NCI-H510A (cell line): ENCODE data around the gene SLC39A10.
"Not testable (repeated sequence)": the region's sequence is repeated elsewhere in the genome, so short reads cannot be mapped to it uniquely, and the experiment has no call there.

ENCODE experiments used
- DNase-seq: peaks from one replicate; lab custom pipeline; 2025; lab: John Stamatoyannopoulos, UW

The SLC39A10 gene

DNA sequence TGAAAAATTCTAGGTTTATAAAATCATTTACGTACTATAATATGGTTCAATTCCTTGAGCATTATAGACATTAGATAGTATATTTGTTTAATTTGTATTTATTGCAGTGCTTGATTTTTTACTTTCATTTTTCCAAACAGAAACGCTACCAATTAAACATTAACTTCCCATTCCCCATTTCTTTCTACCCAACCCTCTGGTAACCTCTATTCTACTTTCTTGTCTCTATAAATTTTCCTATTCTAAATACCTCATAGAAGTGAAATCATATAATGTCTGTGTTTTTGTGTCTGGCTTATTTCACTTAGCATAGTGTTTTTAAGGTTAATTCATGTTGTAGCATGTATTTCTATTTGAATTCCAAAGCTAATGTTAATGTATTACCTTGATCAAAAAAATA is 11.6 kb upstream of the SLC39A10 start:
- no peak for DNase-seq

DNA sequence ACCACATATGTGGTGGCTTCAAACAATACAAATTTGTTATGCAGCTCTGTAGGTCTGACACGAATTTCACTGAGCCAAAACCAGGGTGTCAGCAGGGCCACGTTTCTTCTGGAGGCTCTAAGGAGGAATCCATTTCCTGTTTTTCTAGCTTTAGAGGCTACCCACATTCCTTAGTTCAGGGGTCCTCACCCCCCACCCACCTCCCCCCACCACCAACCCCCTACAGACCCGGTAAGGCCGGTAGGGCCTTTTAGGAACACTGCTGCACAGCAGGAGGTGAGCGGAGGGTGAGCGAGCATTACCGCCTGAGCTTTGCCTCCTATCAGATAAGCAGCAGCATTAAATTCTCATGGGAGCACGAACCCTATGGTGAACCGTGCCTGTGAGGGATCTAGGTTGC is 10.6 kb upstream of the SLC39A10 start:
- DNase-seq = no peak

DNA sequence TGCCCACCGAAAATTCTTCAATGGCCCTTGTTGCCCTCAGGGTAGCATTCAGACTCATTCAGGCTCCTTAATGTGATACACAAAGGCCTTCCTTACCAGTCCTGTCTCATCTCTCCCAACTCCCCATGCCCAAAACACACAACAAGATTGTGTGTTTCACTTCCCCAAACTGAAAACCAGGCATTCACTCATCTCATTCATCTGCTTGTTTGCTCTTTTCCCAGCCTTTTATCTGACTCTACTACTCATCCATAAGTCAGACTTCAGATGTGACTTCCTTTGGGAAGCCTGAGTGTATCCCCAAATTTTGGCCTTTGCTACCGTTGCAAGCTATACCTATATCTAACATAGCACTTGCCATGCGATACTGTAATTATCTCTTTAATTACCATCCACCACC is 9.7 kb upstream of the SLC39A10 start:
- DNase-seq = no peak

DNA sequence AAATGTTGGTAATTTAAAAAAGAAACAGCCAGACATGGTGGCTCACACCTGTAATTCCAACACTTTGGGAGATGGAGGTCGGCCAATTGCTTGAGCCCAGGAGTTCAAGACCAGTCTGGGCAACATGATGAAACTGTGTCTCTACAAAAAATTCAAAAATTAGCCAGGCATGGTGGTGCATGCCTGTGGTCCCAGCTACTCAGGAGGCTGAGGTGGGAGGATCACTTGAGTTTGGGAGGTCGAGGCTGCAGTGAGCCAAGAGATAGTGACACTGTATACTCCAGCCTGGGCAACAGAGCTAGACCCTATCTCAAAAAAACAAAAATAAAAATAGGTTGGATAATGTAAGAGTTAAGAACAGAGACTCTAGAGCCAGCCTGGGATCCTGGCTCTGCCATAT is 8.7 kb upstream of the SLC39A10 start:
- DNase-seq = not testable (repeated sequence)

DNA sequence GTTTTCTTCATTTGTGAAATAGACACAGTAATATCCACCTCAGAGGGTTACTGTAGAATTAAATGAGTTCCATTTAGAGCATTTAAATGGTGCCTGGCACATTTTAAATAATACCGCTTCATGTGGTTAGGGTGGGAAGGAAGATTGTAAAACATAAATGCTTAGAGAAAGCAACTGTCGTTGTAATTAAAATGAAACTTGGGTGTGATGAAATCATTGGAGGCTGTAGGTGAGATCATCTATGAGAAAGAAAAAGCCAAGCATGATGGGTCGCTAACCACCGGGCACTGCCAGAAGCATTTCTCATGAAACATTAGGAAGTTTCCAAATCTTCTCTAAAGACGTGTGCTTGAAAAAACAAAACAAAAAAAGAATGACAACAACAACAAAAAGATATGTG is 8.2 kb upstream of the SLC39A10 start:
- DNase-seq = no peak

DNA sequence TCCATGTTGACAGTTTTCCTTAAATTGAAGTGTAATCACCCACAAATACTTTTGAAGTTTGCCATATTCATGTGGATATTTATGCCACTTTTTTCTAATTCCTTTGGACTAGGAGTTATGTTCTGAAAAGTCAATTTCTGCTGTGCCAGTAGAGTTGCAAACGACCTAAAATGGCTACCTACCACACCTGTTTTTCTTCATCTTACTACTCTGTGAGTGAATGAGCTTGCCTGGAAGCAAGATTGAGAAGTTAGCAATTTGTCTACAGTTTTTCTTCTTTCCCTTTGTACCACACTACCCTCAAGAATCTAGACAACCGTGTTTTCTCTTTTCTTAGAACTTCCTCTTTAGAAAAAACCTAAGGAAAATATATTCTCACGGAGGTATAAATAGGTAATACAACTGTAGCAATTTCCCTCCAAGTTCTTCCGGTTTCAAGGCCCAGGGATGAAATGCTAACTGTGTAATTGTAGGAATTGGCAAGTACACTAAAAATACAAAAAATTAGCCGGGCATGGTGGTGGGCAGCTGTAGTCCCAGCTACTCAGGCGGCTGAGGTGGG is 7.3 kb upstream of the SLC39A10 start:
- DNase-seq = no peak

DNA sequence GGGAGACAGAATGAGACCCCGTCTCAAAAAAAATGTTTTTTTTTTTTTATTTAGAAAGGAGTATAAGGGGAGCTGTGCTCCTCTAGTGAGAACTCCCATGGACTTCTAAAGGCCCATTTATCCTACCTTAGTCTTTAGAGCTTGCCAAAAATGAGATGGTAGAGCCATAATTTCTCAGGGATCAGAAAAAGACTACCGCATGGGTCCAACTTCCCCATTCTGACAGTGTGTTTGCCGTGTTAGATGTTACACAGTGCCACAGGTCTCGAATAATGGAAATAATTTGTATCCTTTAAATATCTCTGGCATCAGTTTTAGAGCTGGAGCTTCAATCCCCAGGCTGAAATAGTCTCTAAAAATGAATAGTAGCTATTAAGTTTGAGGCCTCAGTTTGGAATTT is 6.0 kb upstream of the SLC39A10 start:
- no peak for DNase-seq

DNA sequence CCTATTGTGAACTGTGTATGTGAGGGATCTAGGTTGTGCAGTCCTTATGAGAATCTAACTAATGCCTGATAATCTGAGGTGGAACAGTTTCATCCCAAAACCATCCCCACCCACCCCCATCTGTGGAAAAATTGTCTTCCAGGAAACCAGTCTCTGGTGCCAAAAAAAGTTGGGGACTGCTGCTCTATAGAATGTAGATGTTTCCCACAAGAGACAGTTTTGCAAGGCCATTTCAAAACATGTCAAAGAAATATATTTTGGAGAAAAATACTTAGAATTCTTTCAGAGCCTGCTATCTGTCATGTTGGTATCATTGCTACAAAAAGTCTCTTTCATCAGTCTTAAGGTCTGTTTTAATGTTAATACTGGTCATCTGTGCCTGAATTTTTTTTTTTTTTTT is 4.1 kb upstream of the SLC39A10 start:
- DNase-seq = no peak

DNA sequence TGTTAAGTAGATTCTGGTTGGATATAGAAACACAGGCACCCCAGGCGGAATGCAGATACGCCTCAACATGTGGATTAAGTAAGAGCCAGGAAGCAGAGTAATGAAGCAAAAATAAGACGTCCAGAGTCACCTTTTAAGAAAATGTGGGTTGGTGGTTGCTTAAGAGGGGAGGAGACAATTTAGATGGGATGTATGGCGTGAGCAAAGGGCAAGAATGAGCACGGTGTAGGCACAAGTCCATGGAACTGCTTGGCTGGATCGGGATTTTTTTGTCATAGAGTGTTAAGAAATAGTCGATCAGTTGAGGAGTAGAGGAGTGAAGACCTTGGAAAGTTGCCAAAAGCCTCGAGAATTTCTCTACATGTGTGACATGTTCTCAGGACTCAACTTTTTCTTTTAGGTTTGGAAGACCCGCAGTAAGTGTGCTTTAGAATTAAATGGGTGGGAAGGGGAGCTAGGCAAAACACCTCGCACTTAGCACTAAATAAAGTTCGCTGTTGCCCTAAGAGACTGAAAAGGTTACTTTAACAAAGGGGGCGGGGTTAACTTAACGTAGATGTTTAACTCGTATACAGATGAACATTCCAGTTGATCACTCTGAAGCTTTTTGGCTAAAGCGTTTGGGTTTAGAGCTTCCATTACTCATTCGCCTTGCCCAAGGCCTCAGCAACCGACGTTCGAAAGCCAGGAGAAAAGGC is 716 bp upstream of the SLC39A10 start:
- DNase-seq = no peak

DNA sequence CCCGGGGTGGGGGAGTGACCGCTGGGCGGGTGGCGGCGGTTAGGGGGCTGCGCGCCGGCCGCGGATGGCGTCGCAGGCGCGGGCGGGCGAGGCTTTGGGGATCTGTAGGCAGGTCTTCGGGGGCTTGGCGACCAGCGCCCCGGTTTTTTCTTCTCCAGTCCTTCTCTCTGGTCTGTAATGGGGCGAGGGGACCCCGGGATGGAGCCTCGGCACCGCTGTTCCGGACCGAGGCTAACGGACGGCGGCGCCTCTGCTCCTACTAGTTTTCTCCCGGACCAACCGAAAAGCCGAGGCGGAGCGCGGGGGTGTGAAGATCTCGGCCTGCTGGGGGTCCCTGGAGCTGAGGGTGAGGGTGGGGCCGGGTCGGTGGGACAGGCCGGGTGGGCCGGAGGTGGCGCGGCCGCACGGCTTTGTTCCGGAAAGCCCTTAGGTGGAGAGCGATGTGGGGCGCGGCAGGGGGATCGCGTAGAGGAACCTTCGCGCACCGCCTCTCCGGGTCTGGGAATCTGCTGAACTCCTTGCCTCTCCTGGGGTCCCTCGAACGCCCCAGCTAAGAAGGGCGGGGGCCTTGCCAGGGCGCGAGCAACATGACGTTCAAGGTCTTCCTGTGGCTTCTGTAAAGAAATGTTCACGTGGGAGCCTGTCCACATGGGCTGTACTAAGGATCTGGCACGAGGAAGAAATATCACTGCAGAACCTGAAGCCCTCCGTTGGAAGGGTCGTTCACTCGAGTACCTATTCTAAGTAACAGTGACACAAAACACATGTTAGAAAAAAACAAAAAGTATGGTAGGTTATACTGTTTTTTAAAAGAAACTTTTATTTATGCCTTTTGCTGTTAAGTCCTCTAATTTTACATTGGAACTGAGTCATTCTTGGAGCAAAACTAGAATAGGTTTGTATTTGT is 861 bp downstream of the SLC39A10 start:
- no peak for DNase-seq

DNA sequence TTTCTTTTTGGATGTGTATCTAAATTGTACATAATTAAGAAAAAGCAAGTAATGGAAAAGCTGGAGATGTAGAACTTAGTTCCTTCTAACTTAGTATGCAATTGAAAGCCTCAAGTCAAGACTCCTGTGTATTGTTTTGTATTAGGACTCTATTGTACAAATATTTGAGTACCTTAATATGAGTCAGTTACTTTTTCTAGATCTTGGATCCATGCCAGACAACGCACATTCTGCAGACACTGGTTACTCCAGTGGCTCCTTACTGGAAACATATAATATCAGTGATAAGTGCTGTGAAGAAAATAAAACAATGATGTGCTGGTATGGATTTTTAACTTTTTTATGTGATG is 1.5 kb downstream of the SLC39A10 start:
- DNase-seq = no peak

DNA sequence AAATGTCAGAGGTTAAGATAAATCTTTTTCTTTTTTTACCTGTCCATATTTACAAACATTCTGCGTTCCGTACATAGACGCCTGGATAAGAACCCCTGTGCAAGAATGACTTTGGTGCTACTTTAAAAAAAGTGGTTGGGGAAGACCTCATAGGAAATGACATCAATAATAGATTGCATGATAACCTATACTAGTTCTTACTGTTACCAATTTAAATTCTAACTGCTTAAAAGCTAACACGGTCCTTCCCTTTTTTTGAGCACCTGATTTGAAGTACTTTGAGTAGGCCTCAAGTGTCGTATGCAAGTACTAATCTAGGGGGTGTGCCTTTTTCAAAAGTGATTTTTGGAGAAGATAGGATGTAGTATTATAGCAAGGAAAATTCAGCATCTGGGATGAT is 2.1 kb downstream of the SLC39A10 start:
- DNase-seq = no peak

DNA sequence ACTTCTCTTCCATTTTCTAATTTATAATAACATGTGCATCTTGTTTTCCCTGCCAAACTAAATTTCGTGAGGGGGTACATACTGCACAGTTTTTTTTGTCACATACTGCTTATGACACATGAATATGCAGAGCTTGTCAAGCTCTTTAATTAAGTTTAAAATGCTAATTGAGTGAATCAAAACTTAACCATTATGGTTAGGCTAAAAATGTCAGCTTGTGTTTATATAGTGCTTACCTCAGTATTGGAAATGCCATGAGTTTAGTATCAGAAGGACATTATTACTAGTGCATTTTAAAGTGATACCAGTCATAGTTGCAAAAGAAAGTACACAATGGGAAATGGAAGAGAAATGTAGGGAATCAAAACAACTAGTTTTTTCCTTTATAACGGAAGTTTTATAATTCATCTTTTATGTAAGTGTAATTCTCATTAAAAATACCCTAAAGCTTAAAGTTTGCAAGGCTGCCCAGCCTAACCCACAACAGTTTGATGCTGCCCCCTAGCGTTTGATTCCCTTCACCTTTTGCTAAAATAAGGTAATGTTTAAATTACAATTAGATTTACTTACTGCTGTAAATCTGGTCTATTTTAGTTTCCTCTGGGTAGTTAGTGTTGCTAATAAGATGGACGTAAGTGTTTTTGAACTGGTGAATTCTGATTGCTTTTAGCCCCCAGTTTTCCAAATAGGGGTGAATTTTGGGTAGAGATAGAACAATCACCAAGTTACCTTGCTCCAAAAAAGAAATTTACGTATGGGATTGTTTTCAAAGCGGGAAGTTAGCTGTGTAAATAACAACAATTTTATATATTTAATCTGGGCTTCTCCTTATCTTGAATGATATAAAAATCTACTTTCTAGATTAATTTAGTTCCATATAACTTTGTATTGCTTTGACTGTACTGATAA is 3.2 kb downstream of the SLC39A10 start:
- no peak for DNase-seq

DNA sequence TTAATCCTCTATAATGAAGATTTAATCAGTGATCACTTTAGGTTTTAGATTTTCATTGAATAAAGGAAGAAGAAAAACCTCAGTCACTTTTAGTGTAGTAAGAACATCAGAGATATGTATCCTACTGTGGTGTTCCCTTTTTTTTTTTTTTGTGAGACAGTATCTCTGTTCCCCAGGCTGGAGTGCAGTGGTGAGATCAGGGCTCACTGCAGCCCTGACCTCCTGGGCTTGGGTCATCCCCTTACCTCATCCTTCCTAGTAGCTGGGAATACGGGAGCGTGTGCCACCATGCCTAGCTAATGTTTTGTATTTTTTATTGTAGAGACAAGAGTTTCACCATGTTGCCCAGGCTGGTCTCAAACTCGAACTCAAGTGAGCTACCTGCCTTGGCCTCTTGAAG is 5.1 kb downstream of the SLC39A10 start:
- no peak for DNase-seq

DNA sequence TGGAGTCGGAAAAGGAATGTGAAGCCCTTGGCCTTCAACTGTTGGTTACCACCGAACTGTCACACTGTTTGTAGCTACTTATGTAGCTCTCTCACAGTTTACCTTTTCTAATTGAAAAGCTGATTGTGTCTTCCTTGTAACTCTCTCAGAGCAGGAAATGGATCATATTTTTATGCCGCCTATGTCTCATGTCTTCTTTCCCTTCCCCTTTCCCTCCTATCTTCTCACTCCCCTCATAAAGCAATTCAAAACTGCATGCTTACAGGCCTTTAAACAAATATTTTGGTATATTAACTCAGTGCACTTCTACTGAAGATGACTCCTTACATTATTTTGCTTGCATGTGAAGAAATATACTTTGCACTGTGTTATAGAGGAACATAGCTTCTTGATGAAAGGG is 6.0 kb downstream of the SLC39A10 start:
- DNase-seq = no peak

DNA sequence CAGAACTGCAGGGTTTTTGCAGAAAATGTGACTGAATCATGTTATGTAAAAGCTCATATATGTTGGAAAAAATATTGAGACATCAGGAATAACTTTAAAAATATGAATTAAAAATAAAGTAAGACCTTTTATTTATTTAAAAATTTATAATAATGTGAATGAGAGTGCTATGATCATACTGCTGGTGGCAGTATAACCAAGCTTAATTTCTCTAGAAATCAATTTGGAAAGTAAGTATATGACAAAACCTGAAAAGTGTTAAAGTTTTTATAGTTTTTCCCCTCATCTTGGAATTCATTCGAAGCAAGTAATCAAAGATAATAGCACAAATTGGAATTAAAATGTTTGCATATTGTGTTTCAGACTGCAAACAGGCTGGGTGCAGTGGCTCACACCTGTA is 7.5 kb downstream of the SLC39A10 start:
- DNase-seq = no peak

DNA sequence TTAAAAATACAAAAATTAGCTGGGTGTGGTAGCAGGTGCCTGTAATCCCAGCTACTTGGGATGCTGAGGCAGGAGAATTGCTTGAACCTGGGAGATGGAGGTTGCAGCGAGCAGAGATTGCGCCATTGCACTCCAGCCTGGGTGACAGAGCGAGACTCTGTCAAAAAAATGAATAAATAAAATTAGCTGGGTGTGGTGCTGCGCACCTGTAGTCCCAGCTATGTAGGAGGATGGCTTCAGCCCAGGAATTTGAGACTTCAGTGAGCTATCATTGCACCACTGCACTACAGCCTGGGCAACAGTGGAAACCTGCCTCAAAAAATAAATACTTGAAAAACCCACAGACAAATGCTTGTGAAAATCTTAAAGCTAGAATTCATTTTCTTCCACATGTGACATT is 8.1 kb downstream of the SLC39A10 start:
- DNase-seq = not testable (repeated sequence)

DNA sequence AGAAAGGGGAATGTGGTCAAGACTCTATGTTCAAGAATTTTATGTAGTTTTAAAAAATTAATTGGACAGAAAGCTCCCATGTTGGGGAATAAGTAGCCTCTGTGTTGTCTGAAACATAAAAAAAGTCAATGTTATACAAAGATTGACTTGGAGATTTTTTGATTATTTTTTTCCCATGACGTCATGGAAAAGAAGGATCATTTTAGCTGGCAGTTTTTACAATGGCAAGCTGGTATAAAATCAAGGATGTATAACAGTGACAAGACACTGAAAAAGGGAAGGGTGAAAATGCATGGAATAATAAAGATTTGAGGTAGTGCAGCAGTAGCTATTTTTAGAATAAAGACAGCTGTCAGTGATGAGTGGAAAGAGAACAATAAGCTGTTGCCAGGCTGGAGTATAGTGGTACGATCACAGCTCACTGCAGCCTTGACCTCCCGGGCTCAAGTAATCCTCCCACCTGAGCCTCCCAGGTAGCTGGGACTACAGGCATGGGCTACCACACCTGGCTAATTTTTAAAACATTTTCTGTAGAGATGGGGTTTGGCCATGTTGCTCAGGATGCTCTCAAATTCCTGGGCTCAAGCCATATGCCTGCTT is 9.2 kb downstream of the SLC39A10 start:
- no peak for DNase-seq

DNA sequence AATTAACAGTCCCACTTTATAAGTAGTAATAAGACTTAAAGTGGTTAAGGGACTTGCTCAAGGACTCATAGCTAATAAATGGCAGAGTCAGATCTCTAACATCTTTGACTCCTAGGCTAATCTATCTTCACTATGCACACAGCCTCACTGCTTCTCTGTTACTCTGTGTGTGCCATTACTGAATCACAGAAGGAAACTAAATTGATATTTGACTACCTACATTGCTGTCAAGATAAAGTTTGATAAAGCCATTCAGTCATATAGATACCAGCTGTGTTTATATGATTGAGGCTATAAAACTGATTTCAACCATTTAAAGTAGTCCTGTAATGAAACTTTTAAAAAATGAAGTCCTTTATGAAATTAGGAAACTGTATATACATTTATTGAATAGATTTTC is 10.9 kb downstream of the SLC39A10 start:
- DNase-seq = no peak

DNA sequence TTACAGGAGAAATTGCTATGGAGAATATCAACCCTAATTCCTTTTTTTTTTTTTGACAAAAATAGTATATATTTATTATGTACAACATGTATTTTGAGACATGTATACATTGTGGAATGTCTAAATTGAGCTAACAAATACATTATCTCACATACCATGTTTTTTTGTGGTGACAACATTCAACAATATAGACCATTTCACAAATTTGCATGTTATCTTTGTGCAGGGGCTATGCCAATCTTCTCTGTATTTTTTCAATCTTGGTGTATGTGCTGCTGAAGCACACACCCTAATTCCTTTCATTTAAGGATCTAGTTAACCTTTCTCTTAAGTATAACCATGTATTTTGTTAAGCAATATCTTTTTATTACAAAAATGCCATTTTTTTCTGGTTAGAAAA is 13.2 kb downstream of the SLC39A10 start:
- no peak for DNase-seq

DNA sequence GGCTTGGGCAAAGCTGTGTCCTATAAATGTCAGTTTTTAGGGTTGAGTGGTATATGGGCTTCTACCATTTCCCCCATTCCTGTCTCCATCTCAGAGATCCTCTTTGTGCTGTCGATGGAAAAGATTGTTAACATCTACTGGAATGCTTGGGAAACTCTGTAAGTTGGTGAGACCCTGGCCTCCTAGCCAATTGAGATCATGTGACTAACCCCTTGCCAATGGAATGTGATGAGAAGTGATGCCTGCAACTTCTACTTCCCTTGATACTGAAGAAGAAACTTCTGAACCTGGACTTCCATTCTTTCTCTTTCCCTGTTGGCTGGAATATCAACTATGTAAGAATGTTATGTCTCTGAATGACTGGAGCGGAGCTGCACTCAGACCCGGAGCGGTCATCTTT is 14.5 kb downstream of the SLC39A10 start:
- no peak for DNase-seq

DNA sequence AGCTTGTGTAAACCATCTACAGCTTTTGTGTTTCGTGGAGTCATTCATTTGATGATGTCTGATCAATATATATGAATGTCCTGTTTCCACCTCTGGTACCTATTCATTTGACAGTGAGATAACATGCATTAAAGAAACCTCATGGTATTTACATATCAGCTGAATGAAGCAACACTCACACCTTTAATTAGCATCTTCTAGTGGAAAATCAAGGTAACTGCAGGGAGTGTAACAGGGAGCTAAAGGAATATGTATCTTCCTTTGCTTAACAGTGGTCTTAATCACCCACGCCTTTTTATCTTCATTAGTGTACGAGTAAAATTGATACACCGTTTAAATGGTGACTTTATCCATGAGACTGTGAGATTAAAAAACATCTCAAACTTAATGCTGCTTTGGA is 15.6 kb downstream of the SLC39A10 start:
- DNase-seq = no peak
